Measurements from ENCODE around the gene SAFB2.

- TF ChIP-seq CTCF (IDR thresholded peaks at IDR 0.05) (no peak), POLR2A (IDR thresholded peaks at IDR 0.05) (no peak), EP300 (IDR thresholded peaks at IDR 0.05) (no peak), POLR2AphosphoS5 (IDR thresholded peaks at IDR 0.05) (no peak)
Observed at GRCh38 chr19:5590151-5590864, 32.3 kb downstream of the SAFB2 start.
